Measurements from ENCODE around the gene GSDME.

DNA sequence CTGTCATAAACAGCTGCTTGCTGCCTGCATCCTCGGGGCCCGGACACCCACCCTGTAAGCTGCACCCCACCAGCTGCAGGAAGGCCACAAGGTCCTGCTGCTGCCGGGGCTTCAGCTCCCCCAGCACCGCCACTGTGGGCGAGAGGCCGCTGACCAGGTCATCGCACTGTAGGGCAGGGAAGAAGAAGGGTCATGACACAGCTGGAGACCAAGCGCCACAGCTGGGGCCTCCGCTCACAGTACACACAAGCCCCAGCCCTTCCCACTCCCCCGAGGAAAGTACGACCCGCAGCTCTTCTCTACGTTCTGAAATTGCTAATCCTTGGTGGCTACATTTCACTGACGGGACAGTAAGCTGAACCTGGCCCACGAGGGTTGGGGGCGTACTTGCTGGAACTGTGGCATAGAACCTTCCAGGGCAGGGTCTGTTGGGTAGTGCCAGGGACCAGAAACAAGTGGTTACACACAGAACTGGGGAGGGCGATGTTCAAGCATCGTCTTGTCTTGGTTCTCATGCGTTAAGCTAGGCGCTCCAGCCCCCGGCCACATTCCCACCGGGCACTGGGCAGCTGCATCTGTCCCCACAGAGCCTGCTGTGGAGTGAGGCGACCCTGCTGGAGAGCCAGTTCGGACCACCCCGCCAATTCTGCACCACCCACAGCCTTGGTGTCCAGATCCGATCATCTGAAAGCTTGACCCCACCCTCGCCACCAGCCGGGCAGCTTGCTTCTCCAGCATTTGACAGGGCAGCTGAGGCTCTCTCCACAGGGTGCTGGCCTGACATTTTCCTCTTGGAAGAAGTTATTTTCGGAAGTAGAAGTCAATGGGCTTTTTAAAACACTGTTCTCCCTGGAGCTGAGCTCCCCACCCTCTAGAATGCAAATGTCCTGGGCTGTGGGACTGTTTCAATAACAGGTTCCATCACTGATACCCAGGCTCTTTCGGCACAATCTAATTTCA, 50.8 kb downstream of the GSDME start:
- no peak for TF ChIP-seq CTCF (IDR thresholded peaks at IDR 0.05; ENCODE audit: low read depth, low read length, poor library complexity, severe bottlenecking)
- no peak for TF ChIP-seq EZH2phosphoT487 (IDR thresholded peaks at IDR 0.05; ENCODE audit: borderline replicate concordance, low read length)

All from DOHH2 (cell line).